ENCODE measurements around the gene HNF1B. TPM values are rescaled to one million over a fixed set of nuclear protein-coding genes. Genes with fewer than 3 reads are reported as not detected.

Gene HNF1B
- total and polyA plus RNA-seq, 4 donors, result 1.6 to 5.7 (median 4.5) TPM

- TF ChIP-seq RAD21 (IDR thresholded peaks at IDR 0.05) (no peak), FOXA1 (IDR thresholded peaks at IDR 0.05) (no peak), TAF1 (conservative IDR thresholded peaks at IDR 0.05) (no peak), NR2F2 (IDR thresholded peaks at IDR 0.05) (no peak), FOXA2 (IDR thresholded peaks at IDR 0.05) (no peak), YY1 (IDR thresholded peaks at IDR 0.05) (no peak)
- TF ChIP-seq, protein P1, sequence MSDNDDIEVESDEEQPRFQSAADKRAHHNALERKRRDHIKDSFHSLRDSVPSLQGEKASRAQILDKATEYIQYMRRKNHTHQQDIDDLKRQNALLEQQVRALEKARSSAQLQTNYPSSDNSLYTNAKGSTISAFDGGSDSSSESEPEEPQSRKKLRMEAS (IDR thresholded peaks at IDR 0.05), result no peak
Measured at GRCh38 chr17:37737971-37738370, 6.9 kb downstream of the HNF1B start (continued).

GRCh38 chr17:37737081-37737480 is 7.8 kb downstream of the HNF1B start:
- DNase-seq (ENCODE audit: low spot score), result no peak
- Histone ChIP-seq H3K36me3 (ENCODE audit: control insufficient read depth in 4 of 4, insufficient read depth in 3 of 4, low read depth in 1 of 4, low read length in 3 of 4) (peaks cover 0 to 7% (median 3%) of the 10 kb centered on the region in 4 donors), H3K9ac (ENCODE audit: low read depth in 1 of 2, low read length in 2 of 2) (no peak overlapping the region), H3K27ac (ENCODE audit: low read depth in 1 of 2, low read length in 2 of 2) (no peak overlapping the region), H3K4me1 (ENCODE audit: control insufficient read depth in 4 of 4, insufficient read depth in 4 of 4, low read length in 3 of 4) (peaks cover 0 to 6% (median 1%) of the 10 kb centered on the region in 4 donors), H3K4me3 (ENCODE audit: low read depth in 1 of 3, low read length in 3 of 3) (no peak overlapping the region), H3K27me3 (ENCODE audit: control insufficient read depth in 4 of 4, insufficient read depth in 4 of 4, low read length in 3 of 4) (no peaks in the 10 kb centered on the region), H3K9me3 (ENCODE audit: control insufficient read depth in 4 of 4, low read length in 3 of 4) (no peaks in the 10 kb centered on the region)
- TF ChIP-seq FOXA2 (IDR thresholded peaks at IDR 0.05) (no peak), RAD21 (IDR thresholded peaks at IDR 0.05) (peak; percentile 39 to 65)
- 91% methylated on average over 1 of the region's 1 CpG for WGBS

GRCh38 chr17:37736428-37736827 is 8.4 kb downstream of the HNF1B start:
- no peak for DNase-seq (ENCODE audit: low spot score)
- Histone ChIP-seq H3K27ac (ENCODE audit: low read depth in 1 of 2, low read length in 2 of 2) (no peak overlapping the region), H3K36me3 (ENCODE audit: control insufficient read depth in 4 of 4, insufficient read depth in 3 of 4, low read depth in 1 of 4, low read length in 3 of 4) (peaks cover 1 to 9% (median 6%) of the 10 kb centered on the region in 4 donors), H3K9me3 (ENCODE audit: control insufficient read depth in 4 of 4, low read length in 3 of 4) (no peaks in the 10 kb centered on the region), H3K9ac (ENCODE audit: low read depth in 1 of 2, low read length in 2 of 2) (no peak overlapping the region), H3K4me1 (ENCODE audit: control insufficient read depth in 4 of 4, insufficient read depth in 4 of 4, low read length in 3 of 4) (peaks cover 0 to 2% (median under 1%) of the 10 kb centered on the region in 4 donors), H3K4me3 (ENCODE audit: low read depth in 1 of 3, low read length in 3 of 3) (no peak overlapping the region), H3K27me3 (ENCODE audit: control insufficient read depth in 4 of 4, insufficient read depth in 4 of 4, low read length in 3 of 4) (no peaks in the 10 kb centered on the region)
- WGBS, result 91% methylated on average over 6 of the region's 6 CpGs
- TF ChIP-seq SP1 (IDR thresholded peaks at IDR 0.05), result no peak
- no peak for TF ChIP-seq HNF4A (conservative IDR thresholded peaks at IDR 0.05)
- TF ChIP-seq RAD21 (IDR thresholded peaks at IDR 0.05), result no peak
- no peak for TF ChIP-seq EGR1 (IDR thresholded peaks at IDR 0.05; ENCODE audit: low read depth in 2 of 2)
- TF ChIP-seq, protein P2, sequence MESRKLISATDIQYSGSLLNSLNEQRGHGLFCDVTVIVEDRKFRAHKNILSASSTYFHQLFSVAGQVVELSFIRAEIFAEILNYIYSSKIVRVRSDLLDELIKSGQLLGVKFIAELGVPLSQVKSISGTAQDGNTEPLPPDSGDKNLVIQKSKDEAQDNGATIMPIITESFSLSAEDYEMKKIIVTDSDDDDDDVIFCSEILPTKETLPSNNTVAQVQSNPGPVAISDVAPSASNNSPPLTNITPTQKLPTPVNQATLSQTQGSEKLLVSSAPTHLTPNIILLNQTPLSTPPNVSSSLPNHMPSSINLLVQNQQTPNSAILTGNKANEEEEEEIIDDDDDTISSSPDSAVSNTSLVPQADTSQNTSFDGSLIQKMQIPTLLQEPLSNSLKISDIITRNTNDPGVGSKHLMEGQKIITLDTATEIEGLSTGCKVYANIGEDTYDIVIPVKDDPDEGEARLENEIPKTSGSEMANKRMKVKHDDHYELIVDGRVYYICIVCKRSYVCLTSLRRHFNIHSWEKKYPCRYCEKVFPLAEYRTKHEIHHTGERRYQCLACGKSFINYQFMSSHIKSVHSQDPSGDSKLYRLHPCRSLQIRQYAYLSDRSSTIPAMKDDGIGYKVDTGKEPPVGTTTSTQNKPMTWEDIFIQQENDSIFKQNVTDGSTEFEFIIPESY (IDR thresholded peaks at IDR 0.05), result no peak
- TF ChIP-seq, protein P3, sequence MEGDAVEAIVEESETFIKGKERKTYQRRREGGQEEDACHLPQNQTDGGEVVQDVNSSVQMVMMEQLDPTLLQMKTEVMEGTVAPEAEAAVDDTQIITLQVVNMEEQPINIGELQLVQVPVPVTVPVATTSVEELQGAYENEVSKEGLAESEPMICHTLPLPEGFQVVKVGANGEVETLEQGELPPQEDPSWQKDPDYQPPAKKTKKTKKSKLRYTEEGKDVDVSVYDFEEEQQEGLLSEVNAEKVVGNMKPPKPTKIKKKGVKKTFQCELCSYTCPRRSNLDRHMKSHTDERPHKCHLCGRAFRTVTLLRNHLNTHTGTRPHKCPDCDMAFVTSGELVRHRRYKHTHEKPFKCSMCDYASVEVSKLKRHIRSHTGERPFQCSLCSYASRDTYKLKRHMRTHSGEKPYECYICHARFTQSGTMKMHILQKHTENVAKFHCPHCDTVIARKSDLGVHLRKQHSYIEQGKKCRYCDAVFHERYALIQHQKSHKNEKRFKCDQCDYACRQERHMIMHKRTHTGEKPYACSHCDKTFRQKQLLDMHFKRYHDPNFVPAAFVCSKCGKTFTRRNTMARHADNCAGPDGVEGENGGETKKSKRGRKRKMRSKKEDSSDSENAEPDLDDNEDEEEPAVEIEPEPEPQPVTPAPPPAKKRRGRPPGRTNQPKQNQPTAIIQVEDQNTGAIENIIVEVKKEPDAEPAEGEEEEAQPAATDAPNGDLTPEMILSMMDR (IDR thresholded peaks at IDR 0.05; ENCODE audit: low read depth, low read length, missing input control), result no peak
- TF ChIP-seq, protein P1 (IDR thresholded peaks at IDR 0.05), result no peak
- TF ChIP-seq NR2F2 (IDR thresholded peaks at IDR 0.05), result no peak
- TF ChIP-seq GABPA (IDR thresholded peaks at IDR 0.05 in 1 of 2, conservative IDR thresholded peaks at IDR 0.05 in 1 of 2), result no peak
- no peak for TF ChIP-seq TAF1 (conservative IDR thresholded peaks at IDR 0.05)
- TF ChIP-seq, protein P4, sequence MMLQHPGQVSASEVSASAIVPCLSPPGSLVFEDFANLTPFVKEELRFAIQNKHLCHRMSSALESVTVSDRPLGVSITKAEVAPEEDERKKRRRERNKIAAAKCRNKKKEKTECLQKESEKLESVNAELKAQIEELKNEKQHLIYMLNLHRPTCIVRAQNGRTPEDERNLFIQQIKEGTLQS (IDR thresholded peaks at IDR 0.05), result no peak
- TF ChIP-seq RXRA (IDR thresholded peaks at IDR 0.05), result no peak
